Measurements from ENCODE around the gene TMEM127.
"Not testable (repeated sequence)": the region's sequence is repeated elsewhere in the genome, so short reads cannot be mapped to it uniquely, and the experiment has no call there.

The TMEM127 gene

DNA sequence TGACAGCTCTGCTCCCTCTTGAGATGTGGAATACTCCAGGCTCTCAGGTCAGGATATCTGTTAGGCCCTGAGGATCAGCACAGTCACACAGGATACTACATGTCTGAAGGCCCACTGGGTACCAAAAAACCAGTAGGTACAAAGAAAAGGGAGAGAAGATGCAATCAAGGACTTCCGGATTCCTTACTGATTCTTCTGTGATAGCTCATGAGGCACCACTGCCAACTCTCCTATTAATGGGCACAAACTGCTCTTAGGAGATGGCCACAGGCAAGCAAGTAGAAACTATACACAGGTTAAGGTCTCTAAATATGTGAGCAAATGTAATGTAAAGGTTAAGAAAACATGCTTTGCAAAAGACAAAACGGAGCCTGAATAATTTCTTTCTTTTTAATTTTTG lies 3.5 kb downstream of the TMEM127 start:
- DNase-seq, result no peak

DNA sequence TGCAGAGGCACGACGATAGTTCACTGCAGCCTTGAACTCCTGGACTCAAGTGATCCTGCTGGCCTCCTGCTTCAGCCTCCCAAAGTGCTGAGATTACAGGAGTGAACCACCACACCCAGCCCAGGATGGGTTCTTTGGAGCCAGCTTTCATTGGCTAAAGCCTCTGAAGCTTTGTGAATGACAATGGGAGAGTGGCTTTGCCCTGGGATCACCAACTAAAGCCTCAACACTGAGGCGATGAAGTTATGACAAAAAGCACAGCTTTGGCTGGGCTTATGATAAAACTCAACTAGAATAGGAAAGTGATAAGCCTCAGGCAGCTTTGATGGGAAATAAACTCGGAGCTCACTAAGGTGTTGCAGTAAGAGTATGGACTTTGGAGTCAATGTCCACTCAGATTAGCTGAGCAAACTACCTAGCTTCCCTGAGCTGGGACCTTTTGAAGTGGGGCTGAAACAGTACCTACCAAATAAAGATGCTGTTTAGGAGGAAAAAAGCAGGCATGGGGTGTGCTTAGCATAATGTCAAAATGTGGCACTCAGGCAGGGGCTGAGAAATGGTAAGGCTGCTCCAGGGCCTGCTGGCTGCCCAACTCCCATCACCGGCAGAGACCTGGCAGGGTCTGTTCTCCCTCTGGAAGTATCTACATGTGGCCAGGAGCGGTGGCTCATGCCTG lies 4.3 kb downstream of the TMEM127 start:
- no peak for DNase-seq

DNA sequence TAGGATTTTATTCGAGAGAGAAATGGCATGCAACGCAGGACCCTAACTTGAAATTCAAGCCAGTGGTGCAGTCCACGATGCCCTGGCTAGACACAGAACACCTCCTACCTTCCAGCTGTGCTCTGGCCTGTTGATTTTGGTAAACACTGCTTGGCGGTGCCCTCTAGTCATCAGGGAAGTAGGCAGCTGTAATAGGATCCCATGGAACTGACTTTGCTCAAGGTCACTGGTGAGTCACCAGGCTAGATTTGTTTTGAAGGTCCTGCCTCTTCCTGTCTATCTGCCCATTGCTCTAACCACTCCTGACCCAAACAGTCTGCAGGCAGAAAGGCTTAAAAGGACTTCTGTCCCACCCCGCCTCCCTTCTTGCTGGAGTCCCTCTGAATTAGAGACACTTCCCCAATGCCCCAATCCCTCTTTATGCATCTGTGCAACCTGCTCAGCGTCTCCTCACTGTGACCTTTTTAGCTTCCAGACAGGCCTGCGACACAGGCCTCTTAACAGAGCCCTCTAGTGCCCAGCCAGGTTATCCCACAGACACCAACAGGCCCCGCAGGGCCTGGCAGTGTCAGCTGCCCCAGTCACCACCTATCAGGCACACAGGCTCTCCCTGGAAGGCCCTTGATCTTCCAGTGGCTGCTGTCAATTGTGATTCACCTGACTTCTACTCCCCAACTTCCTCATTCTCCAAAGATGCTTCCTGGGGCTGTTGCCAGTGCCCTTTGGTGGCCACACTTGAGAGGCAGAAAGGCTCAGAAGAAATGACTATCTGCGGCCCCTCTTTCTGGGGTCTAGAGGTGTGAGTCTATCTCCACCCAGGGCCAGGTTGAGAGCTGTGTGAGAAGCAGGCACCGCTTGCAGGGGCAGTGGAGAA lies 5.2 kb downstream of the TMEM127 start:
- DNase-seq, result peak; percentile 34 to 64

DNA sequence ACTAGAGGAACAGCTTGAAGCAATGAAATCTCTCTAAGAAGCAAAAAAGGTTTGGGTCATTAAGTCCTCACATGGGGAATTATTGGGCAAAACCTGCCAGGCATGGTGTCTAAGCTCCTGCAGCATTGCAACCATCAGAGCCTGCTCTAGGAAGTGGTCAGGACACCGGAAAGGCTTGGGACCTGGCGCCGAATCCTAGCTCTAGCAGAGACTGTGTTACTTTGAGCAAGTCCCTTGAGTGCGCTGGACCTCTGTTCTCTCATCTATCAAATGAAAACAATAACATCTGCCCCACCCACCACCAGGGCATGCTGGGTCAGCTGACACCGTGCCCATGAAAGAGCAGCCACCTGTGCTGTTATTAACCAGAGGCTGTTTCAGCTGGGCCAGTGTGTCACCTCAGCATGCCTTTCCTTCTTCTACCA lies 6.3 kb downstream of the TMEM127 start:
- no peak for DNase-seq

DNA sequence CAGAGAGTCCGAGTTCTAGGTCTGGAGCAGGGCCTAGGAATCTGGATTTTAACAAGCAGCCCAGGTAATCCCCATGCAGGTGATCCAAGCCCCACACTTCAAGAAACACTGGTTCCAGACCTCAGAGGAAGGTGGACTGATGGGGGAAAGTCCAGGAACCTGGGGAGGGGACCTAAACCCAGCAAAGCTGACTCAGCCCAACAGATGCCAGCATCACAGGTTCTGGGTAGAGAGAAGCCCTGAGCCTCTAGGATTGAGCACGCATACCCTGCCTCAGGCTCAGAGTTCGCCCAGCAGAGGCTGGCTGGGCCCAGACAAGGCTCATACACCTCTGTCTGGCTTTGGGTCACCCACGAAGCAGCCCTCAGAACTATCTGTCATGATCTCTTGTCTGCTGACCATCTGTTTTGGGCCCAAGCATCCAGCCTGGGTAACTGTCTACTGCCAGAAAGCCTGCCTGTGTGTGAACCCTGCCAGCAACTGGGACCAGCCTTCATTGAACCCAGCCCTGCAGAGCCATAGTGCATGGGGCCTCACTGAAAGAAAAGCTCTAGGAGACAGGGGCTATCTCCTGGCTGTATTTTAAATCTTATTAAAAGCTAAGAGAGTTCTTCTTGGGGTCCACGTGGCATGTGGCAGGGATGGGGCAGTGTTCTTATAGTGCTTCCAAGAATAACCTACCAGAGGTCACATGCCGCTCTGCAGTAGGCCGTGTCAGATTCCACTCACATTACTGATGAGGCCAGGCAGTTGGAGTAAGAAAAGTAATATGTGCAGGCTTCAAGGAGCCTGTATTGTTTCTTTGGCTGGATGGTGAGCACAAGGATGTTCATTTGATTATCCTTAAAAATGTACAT lies 7.4 kb downstream of the TMEM127 start:
- no peak for DNase-seq

DNA sequence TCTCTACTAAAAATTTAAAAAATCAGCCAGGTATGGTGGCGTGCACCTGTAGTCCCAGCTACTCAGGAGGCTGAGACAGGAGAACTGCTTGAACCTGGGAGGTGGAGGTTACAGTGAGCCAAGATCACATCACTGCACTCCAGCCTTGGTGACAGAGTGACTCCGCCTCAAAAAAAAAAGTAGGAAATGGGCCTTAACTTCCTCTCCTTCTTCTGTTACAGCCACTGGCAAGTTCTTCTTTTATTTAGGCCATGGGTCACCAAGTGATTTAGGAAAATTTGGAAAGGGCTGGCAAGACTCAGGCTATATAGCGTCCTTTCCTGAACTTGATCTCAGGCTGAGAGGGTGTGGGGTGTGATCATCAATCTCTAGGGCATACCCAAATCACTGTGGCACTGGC lies 8.1 kb downstream of the TMEM127 start:
- not testable (repeated sequence) for DNase-seq

DNA sequence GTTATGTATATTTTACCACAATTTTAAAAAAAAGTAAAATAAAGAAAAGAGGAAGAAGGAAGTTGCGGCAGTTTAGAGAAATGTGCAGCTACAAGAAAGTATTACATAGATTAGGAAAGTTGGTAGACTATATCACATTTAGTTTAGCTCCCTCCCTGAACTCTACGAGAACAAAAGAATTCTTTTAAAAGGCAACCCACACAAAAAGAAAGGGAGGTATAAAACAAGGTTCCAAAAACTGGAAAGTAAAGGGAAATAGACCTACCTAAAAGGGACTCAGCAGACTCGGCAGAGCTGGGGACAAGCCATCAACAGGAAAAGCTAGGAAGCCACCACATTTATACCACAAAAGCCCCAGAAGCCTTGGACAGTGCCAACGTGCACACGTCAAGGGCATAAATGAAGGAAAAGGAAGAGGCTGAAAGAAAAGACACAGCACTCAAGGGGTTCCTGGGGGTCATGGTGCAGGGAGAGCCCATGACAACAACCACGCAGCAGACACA lies 9.1 kb downstream of the TMEM127 start:
- no peak for DNase-seq

DNA sequence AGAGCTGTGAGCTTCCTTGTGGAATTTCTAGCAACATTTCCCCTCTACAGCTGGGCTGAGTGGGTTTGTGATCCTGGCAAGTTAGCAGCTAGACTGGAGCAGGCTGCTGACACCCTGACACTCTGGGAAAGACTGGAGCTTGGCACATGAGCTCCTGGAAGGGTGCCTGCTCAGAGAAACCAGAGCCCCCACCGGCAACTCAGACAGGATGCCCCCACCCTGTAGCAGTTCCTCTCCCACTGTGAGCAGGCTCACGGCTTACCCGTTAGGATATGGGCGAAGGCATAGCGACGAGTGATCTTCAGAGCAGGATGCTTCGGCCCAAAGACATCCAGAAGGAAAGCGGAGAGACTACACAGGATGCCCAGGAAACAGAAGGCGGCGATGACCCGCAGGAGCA lies 11.2 kb downstream of the TMEM127 start:
- no peak for DNase-seq

DNA sequence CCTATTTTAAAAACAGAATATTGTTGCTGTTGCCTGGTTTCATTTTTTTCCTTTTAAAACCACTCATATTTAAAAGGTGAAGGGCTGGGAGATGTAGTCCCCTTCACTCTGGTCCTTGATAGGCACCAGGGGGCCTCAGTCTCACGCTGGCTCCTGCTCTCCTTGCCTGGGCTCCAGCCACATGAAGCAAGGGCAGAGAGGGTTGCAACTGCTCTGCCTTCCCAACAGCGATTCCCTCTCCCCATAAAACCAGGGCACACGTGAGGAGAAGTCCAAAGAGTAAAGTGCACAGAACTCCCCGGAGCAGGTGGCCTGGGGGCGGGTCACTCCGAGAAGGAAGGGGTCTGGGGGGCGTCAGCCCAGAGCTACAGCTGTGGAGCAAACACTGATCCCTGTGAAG lies 12.8 kb downstream of the TMEM127 start:
- no peak for DNase-seq

DNA sequence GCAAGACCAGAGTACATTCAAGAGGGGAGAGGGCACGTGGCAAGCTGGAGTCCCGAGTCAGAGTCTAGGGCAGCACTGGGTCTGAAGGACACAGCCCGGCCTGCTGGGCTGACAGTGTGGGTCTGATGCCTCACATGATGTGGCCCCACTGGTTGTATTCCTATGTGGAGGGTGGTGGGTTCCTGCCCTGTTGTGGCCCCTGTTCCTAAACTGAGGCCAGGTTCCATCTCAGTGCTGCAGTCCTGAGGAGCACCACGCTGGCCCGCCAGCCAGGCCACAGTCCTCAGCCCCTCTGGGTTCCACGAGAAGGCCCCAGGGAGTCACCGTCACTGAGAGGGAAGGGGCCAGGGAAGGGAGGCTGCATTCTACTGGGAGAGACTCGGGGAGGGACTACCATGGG lies 13.3 kb downstream of the TMEM127 start:
- no peak for DNase-seq

DNA sequence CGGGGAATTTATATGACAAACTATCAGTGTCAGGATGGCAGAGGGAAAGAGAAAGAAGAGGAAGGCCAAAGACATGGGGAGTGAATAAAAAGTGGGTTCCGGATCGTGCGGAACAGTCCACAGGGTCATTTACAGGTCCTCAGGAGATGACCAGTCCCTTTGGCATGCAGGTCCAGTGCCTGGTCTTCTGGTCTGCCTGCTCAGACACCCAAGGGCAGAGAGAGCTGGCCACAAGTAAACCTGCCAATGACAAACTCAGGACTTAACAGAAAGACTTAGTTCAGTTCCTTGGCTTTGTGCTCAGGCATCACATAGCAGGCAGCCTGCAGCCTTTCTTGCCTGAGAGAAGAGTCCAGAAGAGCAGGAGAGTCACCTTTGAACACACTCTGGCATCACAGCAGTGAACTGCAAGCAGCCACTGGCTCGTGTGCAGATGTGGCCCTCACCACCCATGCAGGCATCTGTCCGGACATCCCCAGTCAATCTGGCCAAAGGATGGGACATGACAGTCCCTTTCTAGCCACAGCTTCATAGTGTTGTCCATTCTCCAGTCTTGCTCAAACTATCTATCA lies 14.0 kb downstream of the TMEM127 start:
- no peak for DNase-seq

DNA sequence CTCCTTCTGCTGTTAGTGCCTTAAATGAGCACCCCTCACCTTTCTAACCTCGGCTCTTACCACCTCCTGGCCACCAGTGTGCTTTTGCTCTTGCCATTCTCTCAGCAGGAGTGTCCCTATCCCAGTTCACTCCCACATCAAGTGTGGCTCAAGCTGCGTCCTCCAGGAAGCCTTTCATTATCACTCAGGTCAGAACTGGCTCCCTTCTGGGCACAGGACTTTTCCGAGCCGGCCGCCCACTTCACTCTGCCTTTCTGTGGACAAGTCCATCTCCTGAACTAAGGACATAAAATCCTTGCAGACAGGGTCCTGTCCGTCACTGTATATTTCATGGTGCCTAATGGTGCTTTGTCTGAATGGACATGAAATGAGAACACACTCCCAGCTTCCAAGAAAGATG lies 15.6 kb downstream of the TMEM127 start:
- no peak for DNase-seq

DNA sequence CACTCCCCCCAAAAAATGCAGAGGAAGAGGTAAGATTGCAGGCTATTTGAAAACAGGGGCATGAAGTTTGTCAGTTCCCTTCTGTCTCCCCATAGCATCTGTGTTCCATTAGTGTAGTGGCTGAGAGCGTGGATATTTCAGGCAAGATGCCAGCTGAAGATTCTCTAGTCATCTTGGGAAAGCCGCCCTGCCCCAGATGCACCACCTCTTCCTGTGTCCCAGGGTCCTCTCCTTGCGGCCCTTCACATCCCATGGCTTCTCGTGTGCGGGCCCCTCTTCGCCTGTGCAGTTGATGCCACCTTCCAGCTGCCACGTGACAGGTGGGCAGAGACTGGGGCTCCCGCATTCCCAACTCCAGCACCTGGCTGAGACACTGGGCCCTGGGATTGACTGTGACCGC lies 16.1 kb downstream of the TMEM127 start:
- no peak for DNase-seq

DNA sequence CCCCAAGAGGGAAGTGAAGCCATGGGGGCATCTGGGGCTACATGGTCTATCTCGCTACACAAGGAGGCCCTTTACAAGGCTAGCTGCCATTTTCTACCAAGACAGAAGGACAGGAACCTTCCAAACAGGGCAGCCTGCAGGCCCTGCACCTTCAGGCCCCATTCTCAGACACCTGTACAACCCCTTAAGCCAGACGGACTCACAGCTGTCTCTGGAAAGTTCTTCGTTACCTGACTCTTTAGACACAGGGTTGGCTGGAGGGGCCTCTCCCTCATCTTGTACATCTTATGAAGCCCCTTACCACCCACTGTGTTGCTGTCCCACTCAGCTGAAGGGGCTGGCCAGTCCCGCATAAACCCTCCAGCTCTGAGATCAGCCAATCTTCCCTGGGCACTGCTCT lies 17.2 kb downstream of the TMEM127 start:
- no peak for DNase-seq

DNA sequence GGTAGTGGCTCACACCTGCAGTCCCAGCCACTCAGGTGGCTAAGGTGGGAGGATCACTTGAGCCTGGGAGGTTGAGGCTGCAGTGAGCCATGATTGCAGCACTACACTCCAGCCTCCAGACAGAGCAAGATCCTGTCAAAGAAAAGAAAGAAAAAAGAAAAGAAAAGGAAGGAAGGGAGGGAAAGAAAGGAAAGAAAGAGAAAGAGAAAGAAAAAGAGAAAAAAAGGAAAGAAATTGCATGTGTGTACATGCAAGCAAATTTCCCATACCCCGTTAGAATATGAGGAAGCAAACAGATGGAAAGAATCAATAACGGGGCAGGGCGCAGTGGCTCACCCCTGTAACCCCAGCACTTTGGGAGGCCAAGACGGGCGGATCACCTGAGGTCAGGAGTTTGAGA lies 17.9 kb downstream of the TMEM127 start:
- DNase-seq, result no peak

DNA sequence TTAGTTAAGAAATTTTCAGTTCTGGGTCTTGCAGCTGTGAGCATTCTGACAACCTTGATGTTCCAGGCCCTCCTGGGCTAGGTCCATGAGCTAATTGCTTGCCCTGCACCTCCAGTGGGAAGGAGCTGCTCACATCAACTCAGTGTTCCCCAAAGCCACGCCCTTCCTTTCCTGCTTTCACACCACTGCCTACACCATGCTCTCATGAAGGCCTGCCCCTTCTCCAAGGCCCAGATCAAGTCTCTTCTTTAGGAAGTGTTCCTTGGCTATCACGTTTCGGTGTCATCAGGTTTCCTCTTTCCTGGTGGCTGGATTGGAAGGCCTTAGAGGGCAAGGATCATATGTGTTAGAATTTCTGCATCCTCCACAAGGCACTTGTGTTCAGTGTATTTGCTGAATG lies 18.8 kb downstream of the TMEM127 start:
- DNase-seq, result no peak

DNA sequence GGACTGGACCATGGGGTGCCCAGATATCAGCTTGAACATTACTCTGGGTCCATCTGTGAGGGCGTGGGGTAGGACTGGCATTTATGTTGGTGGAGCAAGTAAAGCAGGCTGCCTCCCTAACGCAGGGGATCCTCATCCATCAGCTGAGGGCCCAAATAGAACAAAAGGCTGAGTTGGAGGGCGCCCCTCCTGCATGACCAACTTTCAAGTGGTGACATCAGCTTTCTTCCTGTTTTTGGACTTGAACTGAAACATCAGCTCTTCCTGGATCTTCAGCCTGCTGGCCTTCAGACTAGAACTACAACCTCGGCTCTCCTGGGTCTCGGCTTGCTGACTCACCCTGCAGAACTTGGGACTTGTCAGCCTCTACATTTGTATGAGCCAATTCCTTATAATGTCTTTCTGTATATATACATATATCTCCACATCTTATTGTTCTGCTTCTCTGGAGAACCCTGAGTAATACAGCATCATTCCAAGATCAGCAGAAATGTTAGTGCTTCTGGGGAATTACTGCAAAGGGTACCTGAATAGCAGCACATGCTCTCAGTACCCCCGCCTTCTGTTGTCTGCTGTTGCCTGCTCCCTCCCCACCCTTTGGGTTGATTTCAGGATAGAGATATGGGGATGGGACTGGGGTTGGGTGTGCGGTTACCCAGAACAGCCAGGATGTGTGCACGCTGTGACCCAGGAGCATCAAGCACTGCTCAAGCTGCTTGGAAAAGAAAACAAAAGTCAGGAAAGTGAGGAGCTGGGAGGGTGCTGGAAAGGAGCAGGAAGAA lies 20.0 kb downstream of the TMEM127 start:
- DNase-seq, result peak in 1 of 2 donors; percentile 70

DNA sequence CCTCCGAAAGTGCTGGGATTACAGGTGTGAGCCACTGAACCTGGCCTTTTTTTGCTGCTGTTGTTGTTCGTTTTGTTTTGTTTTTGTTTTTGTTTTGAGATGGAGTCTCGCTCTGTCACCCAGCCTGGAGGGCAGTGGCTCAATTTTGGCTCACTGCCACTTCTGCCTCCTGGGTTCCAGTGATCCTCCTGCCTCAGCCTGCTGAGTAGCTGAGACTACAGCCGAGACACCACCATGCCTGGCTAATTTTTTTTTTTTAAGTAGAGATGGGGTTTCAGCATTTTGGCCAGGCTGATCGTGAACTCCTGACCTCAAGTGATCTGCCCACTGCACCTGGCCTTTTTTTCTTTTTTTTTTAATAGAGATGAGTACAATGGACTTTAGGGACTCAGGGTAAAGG lies 22.0 kb downstream of the TMEM127 start:
- DNase-seq, result no peak

DNA sequence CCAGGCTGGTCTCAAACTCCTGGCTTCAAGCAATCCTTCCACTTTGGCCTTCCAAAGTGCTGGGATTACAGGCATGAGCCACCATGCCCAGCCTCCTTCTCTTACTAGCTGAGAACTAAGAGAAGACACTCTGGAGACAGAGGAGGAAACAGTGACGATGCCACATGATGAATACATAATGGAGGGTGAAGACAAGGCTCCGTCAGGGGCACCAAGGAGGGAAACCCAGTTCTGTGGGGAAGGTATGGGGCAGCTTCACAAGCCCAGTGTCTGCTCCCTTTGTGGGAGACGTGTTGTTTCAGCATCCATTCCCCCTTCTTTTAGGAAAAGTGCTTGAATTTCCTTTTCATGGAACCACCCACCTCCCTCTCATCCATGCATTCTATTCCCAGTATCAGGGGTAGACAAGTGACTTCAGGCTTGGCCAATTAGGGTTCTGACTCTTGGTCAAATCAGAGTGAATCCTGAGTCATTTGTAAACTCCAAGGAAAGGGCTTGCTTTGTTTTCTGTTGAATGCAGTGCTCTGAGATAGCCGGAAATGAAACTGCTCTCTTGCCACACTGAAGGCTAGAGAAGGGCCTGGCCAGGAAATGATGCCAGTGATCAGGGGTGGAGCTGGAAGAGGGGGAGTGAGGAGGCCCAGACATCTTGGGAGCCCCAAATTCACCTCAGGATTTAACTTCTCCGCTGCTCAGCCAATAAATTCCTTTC lies 23.7 kb downstream of the TMEM127 start:
- DNase-seq, result peak; percentile 72 to 77

DNA sequence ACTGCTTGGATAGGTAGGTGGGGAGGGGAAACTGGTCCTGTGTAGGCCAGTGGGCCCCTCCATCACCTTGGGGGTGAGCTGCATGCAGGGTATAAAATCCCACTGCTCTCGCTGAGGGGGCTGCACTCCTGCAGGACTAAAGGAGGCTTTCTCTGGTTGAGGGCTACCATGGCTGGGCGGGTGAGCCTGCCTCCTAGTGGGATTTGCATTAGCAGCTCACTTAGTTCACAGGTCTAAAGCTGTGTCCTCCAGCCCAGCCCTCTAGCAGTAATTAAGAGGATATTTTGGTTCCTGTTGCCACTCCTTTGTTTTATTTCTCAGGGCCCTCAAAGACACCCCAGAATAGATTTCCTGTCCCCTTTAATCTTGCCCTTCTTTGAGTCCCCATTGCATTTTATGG lies 24.6 kb downstream of the TMEM127 start:
- DNase-seq, result no peak

DNA sequence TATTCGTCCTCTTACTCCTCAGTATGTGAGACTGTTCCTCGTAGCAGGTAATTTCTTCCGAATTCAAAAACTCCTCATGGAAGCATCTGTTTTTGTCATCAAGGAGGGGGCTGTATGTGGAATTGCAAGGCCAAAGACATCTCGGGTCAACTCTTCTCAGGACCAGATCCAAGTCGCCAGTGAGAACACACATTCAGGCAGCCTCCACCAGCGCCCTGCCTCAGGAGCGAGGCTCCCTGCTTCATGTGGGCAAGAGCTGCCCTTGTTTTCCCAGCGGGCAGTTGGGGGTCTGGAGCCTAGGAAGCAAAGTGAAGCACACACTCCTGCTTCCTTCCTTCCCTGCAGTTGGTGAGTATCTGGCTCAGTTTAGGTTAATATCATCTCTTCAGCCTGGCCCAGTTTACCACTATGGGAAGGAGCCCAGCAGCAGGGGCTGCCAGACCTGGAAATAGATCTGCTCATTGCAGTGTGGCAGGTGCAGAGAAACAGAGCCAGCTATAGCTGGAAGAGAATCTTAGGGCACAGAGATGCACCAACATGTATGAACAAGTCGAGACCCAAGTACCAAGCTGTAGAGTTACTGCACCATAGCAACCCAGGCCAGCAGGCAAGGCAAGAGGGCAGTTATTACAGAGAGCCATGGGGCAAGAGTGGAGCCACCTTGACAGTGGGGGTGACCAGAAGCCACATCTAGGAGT lies 25.3 kb downstream of the TMEM127 start:
- no peak for DNase-seq

All from CD4-positive, alpha-beta T cell treated with Interleukin-1 beta for 1 hour (primary cell).